Cardiac muscle cell (in vitro differentiated cells and primary cell): ENCODE results near the gene SPRR2B. TPM values are rescaled to one million over a fixed set of nuclear protein-coding genes. Genes with fewer than 3 reads are reported as not detected.
A peak's percentile ranks its signal among the peaks of the same experiment; 100 is the strongest.
"Not testable (repeated sequence)": the region's sequence is repeated elsewhere in the genome, so short reads cannot be mapped to it uniquely, and the experiment has no call there.

Experiments used
- DNase-seq, 2 donors: peaks; one replicate each; pipeline versions ENCODE4 v3.0.0 to v3.0.0-alpha.2; 2010 to 2017; ENCODE audit warnings: low read depth in 1 of 2, low spot score in 1 of 2
- H3K27ac ChIP-seq: fragments of 200-600 bp; sonication (generic); 2 replicates; pipeline ENCODE4 v1.5.1; 2016
- H3K27me3 ChIP-seq: fragments of 200-600 bp; sonication (generic); 2 replicates; pipeline ENCODE4 v1.6.0; 2016; ENCODE audit warnings: control low read depth
- H3K36me3 ChIP-seq: fragments of 200-600 bp; sonication (generic); 2 replicates; pipeline ENCODE4 v1.5.1; 2016; ENCODE audit warnings: control low read depth
- H3K4me1 ChIP-seq: fragments of 200-600 bp; sonication (generic); 2 replicates; pipeline ENCODE4 v1.8.1; 2017; ENCODE audit warnings: low read depth, mild to moderate bottlenecking, mixed run types
- H3K4me3 ChIP-seq: fragments of 200-600 bp; sonication (generic); 2 replicates; pipeline ENCODE4 v1.5.1; 2016; ENCODE audit warnings: mild to moderate bottlenecking
- H3K9me3 ChIP-seq: fragments of 200-600 bp; sonication (generic); 2 replicates; pipeline ENCODE4 v1.5.1; 2017; ENCODE audit warnings: low read depth, mild to moderate bottlenecking, control low read depth
- polyA plus RNA-seq: library from polyadenylated mRNA; unstranded; fragments of >200 nt; fragmentation: Nextera tagmentation; extraction: Ambion mirVana; gene quantifications from 2 replicates; pipeline ENCODE4 v1.2.1, GENCODE V29; 2016
- total RNA-seq: library from RNA; depleted of rRNA; stranded (reverse); fragments of >200 nt; gene quantifications from 2 replicates; pipeline ENCODE4 v1.2.3, GENCODE V29; 2016
- TF ChIP-seq, protein P1 (sequence below): IDR thresholded peaks from 2 replicates; pipeline ENCODE4 v1.5.1; 2012; ENCODE audit warnings: low read depth, mild to moderate bottlenecking, low read length

SPRR2B gene
- total and polyA plus RNA-seq, 2 experiments from 2014 or later, result not detected

- H3K27ac ChIP-seq, result no peak overlapping the region
- TF ChIP-seq, protein P1, sequence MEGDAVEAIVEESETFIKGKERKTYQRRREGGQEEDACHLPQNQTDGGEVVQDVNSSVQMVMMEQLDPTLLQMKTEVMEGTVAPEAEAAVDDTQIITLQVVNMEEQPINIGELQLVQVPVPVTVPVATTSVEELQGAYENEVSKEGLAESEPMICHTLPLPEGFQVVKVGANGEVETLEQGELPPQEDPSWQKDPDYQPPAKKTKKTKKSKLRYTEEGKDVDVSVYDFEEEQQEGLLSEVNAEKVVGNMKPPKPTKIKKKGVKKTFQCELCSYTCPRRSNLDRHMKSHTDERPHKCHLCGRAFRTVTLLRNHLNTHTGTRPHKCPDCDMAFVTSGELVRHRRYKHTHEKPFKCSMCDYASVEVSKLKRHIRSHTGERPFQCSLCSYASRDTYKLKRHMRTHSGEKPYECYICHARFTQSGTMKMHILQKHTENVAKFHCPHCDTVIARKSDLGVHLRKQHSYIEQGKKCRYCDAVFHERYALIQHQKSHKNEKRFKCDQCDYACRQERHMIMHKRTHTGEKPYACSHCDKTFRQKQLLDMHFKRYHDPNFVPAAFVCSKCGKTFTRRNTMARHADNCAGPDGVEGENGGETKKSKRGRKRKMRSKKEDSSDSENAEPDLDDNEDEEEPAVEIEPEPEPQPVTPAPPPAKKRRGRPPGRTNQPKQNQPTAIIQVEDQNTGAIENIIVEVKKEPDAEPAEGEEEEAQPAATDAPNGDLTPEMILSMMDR, result no peak
- no peaks in the 10 kb centered on the region for H3K9me3 ChIP-seq
- H3K4me3 ChIP-seq, result no peak overlapping the region
- DNase-seq, result no peak
- H3K4me1 ChIP-seq, result no peaks in the 10 kb centered on the region
- H3K27me3 ChIP-seq, result no peaks in the 10 kb centered on the region
- no peaks in the 10 kb centered on the region for H3K36me3 ChIP-seq
Measured at GRCh38 chr1:153072806-153073726, 1.7 kb upstream of the SPRR2B start.

- Histone ChIP-seq H3K4me3 (no peak overlapping the region), H3K4me1 (no peaks in the 10 kb centered on the region), H3K27me3 (no peaks in the 10 kb centered on the region), H3K9me3 (no peaks in the 10 kb centered on the region), H3K27ac (no peak overlapping the region), H3K36me3 (no peaks in the 10 kb centered on the region)
- TF ChIP-seq, protein P1, result no peak
- no peak for DNase-seq
Measured at GRCh38 chr1:153070243-153070642, 1.2 kb downstream of the SPRR2B start.

GRCh38 chr1:153058826-153059784 is 12.3 kb downstream of the SPRR2B start:
- no peaks in the 10 kb centered on the region for H3K27me3 ChIP-seq
- no peaks in the 10 kb centered on the region for H3K36me3 ChIP-seq
- H3K4me3 ChIP-seq, result no peak overlapping the region
- no peaks in the 10 kb centered on the region for H3K9me3 ChIP-seq
- TF ChIP-seq, protein P1, result no peak
- H3K4me1 ChIP-seq, result no peaks in the 10 kb centered on the region
- H3K27ac ChIP-seq, result no peak overlapping the region
- peak in 1 of 2 donors; percentile 2 for DNase-seq

- Histone ChIP-seq H3K36me3 (no peaks in the 10 kb centered on the region), H3K27ac (no peak overlapping the region), H3K4me3 (no peak overlapping the region), H3K27me3 (no peaks in the 10 kb centered on the region), H3K4me1 (no peaks in the 10 kb centered on the region), H3K9me3 (no peaks in the 10 kb centered on the region)
- TF ChIP-seq, protein P1, result no peak
- DNase-seq, result no peak
Measured at GRCh38 chr1:153058154-153058553, 13.3 kb downstream of the SPRR2B start.

GRCh38 chr1:153057375-153057774 is 14.0 kb downstream of the SPRR2B start, which contains the start of gene SPRR2A:
SPRR2A (minus strand) TSS chr1:153057512; CDS start chr1:153056735, 777 bp downstream.
- Histone ChIP-seq H3K9me3 (no peaks in the 10 kb centered on the region), H3K27me3 (no peaks in the 10 kb centered on the region), H3K36me3 (no peaks in the 10 kb centered on the region), H3K27ac (no peak within 1 kb of the TSS), H3K4me3 (no peak within 1 kb of the TSS), H3K4me1 (no peaks in the 10 kb centered on the region)
- TF ChIP-seq, protein P1, result no peak
- DNase-seq, result no peak

- not testable (repeated sequence) for DNase-seq, H3K36me3 ChIP-seq, H3K27ac ChIP-seq, H3K27me3 ChIP-seq, H3K4me3 ChIP-seq, H3K4me1 ChIP-seq, H3K9me3 ChIP-seq
Measured at GRCh38 chr1:153056111-153056510, 15.3 kb downstream of the SPRR2B start.
